BE2C (cell line): Measurements from ENCODE around the gene XPA.

Experiments
- DNase-seq: peaks from one replicate; pipeline ENCODE4 v3.0.0-alpha.2; 2020
- H3K27me3 ChIP-seq: fragments of 250-450 bp; sonication (Bioruptor Pico); 2 replicates; pipeline ENCODE4 v1.5.1; 2020; ENCODE audit warnings: mild to moderate bottlenecking
- H3K36me3 ChIP-seq: fragments of 250-450 bp; sonication (Bioruptor Pico); 2 replicates; pipeline ENCODE4 v1.5.1; 2020; ENCODE audit warnings: mild to moderate bottlenecking
- H3K4me1 ChIP-seq: fragments of 250-450 bp; sonication (Bioruptor Pico); 2 replicates; pipeline ENCODE4 v1.5.1; 2020
- H3K4me3 ChIP-seq: 2 replicates; pipeline ENCODE4 v1.5.1; 2011; ENCODE audit warnings: low read depth, low read length
- H3K9me3 ChIP-seq: fragments of 250-450 bp; sonication (Bioruptor Pico); 2 replicates; pipeline ENCODE4 v1.5.1; 2020
- TF ChIP-seq, protein P1 (sequence below): IDR thresholded peaks from 2 replicates; pipeline ENCODE4 v1.5.1; 2012; ENCODE audit warnings: mild to moderate bottlenecking, low read depth, low read length

The XPA gene

DNA sequence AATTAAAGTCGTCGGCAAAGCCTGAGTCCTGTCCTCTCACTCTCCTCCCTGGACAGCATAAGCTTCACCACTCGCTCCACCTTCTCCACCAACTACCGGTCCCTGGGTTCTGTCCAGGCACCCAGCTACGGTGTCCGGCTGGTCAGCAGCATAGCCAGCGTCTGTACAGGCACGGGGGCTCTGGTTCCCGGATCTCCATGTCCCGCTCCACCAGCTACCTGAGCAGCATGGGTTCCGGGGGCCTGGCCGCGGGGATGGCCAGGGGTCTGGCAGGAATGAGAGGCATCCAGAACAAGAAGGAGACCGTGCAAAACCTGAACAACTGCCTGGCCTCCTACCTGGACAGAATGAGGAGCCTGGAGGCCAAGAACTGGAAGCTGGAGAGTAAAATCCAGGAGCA, 1.7 kb upstream of the XPA start:
- TF ChIP-seq, protein P1, sequence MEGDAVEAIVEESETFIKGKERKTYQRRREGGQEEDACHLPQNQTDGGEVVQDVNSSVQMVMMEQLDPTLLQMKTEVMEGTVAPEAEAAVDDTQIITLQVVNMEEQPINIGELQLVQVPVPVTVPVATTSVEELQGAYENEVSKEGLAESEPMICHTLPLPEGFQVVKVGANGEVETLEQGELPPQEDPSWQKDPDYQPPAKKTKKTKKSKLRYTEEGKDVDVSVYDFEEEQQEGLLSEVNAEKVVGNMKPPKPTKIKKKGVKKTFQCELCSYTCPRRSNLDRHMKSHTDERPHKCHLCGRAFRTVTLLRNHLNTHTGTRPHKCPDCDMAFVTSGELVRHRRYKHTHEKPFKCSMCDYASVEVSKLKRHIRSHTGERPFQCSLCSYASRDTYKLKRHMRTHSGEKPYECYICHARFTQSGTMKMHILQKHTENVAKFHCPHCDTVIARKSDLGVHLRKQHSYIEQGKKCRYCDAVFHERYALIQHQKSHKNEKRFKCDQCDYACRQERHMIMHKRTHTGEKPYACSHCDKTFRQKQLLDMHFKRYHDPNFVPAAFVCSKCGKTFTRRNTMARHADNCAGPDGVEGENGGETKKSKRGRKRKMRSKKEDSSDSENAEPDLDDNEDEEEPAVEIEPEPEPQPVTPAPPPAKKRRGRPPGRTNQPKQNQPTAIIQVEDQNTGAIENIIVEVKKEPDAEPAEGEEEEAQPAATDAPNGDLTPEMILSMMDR: no peak
- Histone ChIP-seq H3K4me3 (no peak overlapping the region), H3K9me3 (no peaks in the 10 kb centered on the region), H3K36me3 (no peaks in the 10 kb centered on the region), H3K4me1 (peaks cover 9% of the 10 kb centered on the region), H3K27me3 (no peaks in the 10 kb centered on the region)
- DNase-seq: no peak

DNA sequence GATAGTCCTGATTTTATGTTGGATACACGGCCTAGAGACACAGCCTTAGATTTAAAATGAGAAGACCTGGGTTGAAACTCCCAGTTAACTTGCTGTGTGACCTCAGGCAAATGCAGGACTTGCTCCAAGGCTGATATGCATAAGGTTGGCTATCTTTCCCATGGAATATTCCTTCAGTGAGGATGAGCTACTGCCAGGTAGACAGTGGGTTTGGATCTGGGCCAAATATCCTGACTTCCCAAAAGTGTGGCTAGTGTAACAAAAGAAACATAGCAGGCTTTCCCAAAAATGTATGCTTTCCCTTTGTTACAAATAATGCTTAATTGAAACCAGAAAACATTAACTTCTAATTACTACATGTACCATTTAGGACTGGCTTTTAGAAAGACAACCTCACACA, 697 bp upstream of the XPA start:
- no peak for DNase-seq
- Histone ChIP-seq H3K4me3 (peak overlapping the region; percentile 94), H3K36me3 (peaks cover 4% of the 10 kb centered on the region; the same call in 1 of the 2 replicates), H3K4me1 (peaks cover 6% of the 10 kb centered on the region), H3K9me3 (no peaks in the 10 kb centered on the region), H3K27me3 (no peaks in the 10 kb centered on the region)
- TF ChIP-seq, protein P1: no peak

DNA sequence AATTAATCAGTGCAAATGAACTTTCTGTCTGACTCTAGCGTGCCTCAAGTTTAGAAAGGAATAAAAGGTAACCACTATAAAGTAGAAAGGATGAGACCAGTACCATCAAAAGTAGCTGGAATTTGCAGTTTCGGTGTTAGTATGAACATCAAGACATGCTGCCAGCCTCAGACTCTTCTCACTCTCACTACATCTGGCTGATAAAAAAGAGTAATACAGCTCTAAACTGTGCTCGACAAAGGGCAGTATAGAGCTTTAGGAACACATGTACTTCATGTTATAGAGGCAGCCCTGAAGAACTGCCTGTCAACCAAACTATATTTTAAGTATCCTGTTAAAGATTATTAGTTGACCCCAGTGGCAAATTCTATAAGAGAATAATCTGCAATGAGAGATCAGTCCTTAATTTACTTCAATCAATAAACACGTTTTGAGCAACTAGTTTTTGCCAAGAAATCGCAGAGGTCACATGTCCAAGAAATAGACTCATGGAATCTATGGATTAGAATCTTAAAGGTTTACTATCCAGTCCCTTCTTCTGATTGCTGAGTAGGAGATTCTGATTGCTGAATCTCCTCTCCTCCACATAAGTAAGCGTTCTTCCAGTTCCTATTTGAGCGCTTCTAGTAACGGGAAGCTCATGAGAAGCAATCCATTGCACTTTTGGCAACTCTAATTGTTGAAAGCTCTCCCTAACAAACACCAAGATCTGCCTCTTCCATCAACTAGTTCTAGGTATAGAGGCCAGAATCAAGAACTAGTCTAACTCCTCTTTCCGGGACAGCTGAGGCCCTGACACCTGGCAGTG, 941 bp downstream of the XPA start:
- TF ChIP-seq, protein P1: no peak
- peaks cover 6% of the 10 kb centered on the region for H3K4me1 ChIP-seq
- H3K27me3 ChIP-seq: no peaks in the 10 kb centered on the region
- H3K36me3 ChIP-seq: peaks cover 8% of the 10 kb centered on the region
- no peaks in the 10 kb centered on the region for H3K9me3 ChIP-seq
- H3K4me3 ChIP-seq: peak overlapping the region; percentile 94
- DNase-seq: no peak

DNA sequence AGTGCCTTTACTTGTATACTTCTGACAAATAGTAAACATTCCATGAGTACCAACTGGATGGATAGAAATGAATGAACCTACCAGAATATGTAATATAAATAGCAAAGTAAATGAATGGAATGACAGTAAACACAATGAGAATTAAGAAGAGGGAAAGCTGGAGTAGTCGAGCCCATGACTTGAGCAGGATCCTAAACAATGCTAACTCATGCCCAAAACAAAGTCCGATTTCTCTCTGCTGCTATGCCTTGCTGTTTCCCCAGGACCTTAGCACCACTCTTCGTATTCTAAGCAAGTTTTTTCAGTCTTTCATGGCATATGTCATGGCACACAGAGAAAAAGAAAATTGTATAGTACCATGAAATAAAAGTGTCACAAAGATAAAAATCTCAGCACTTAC, 1.8 kb downstream of the XPA start:
- Histone ChIP-seq H3K9me3 (no peaks in the 10 kb centered on the region), H3K4me3 (peak overlapping the region; percentile 94), H3K4me1 (peaks cover 6% of the 10 kb centered on the region), H3K36me3 (peaks cover 16% of the 10 kb centered on the region), H3K27me3 (no peaks in the 10 kb centered on the region)
- TF ChIP-seq, protein P1: no peak
- DNase-seq: no peak

DNA sequence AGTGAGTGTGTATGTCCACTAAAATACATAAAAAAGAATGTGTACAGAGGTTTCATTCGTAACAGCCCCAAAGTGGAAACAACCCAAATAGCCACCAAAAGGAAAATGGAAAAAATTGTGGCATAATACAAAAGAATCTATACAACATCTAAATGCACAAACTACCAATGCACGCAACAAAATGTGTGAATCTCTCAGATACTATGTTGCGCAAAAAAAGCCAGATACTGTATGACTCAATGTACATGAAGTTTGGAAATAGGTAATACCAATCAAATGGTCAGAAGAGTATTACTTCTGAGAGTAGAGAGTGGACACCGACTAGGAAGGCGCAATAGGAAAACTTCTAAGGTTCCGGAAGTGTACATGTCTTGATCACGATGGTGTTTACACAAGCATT, 2.4 kb downstream of the XPA start:
- Histone ChIP-seq H3K36me3 (peaks cover 22% of the 10 kb centered on the region), H3K9me3 (no peaks in the 10 kb centered on the region), H3K4me1 (peaks cover 6% of the 10 kb centered on the region), H3K27me3 (no peaks in the 10 kb centered on the region), H3K4me3 (no peak overlapping the region)
- DNase-seq: no peak
- TF ChIP-seq, protein P1: no peak

DNA sequence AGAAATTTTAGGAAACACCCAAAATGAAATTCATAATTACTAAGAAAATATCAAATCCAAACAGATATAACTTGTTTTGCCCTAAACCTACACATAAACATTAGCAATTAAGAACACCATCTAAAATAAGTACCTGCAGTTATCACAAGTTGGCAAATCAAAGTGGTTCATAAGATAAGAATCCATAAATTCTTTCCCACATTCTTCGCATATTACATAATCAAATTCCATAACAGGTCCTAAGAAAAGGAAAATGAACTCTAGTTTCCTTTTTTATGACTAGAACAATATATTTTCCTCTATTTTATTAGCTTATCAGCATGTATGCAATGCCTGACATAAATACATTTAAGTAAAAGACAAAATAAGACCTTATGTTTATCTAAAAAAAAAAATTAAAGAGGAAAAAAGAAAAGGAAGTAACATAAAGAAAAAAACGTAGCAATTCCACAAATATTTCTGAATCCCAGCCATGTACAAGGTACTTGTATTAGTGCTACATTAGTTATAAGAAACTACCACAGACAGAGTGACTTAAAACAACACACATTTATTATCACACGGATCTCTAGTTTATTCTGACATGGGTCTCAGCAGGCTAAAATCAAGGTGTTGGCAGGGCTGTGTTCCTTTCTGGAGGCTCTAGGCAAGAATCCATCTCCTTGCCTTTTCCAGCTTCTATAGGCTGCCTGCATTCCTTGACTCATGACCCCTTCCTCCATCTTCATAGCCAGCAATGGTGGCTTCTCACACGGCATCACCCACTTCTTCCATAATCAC, 7.5 kb downstream of the XPA start:
- H3K36me3 ChIP-seq: peaks cover 43% of the 10 kb centered on the region
- H3K9me3 ChIP-seq: no peaks in the 10 kb centered on the region
- TF ChIP-seq, protein P1: no peak
- no peak for DNase-seq
- no peak overlapping the region for H3K4me3 ChIP-seq
- H3K27me3 ChIP-seq: no peaks in the 10 kb centered on the region
- peaks cover 3% of the 10 kb centered on the region; the same call in 1 of the 2 replicates for H3K4me1 ChIP-seq
